T-helper 22 cell (primary cell): ENCODE data around the gene SMC6.

Experiments
- DNase-seq: peaks from one replicate; pipeline ENCODE4 v3.0.0-alpha.2; 2020; ENCODE audit warnings: low read depth

The SMC6 gene

GRCh38 chr2:17646838-17647701, 106.5 kb downstream of the SMC6 start:
- DNase-seq, result no peak

- no peak for DNase-seq
Measured at GRCh38 chr2:17646081-17646554, 107.5 kb downstream of the SMC6 start.

GRCh38 chr2:17644997-17645720, 108.5 kb downstream of the SMC6 start:
- no peak for DNase-seq

GRCh38 chr2:17643031-17643615, 110.5 kb downstream of the SMC6 start:
- DNase-seq, result no peak

- DNase-seq, result no peak
Measured at GRCh38 chr2:17640406-17640805, 113.2 kb downstream of the SMC6 start.

GRCh38 chr2:17638196-17638743, 115.3 kb downstream of the SMC6 start:
- no peak for DNase-seq

GRCh38 chr2:17637131-17637906, 116.3 kb downstream of the SMC6 start:
- DNase-seq, result no peak

- no peak for DNase-seq
Measured at GRCh38 chr2:17636257-17636656, 117.4 kb downstream of the SMC6 start.

- DNase-seq, result no peak
Measured at GRCh38 chr2:17634997-17635396, 118.6 kb downstream of the SMC6 start.

GRCh38 chr2:17630089-17630488, 123.5 kb downstream of the SMC6 start:
- DNase-seq, result no peak

- DNase-seq, result no peak
Measured at GRCh38 chr2:17628349-17629261, 125.0 kb downstream of the SMC6 start.

- DNase-seq, result no peak
Measured at GRCh38 chr2:17627434-17627833, 126.2 kb downstream of the SMC6 start.

GRCh38 chr2:17626986-17627385, 126.6 kb downstream of the SMC6 start:
- DNase-seq, result no peak

- no peak for DNase-seq
Measured at GRCh38 chr2:17625446-17625845, 128.2 kb downstream of the SMC6 start.

GRCh38 chr2:17621781-17622180, 131.8 kb downstream of the SMC6 start:
- no peak for DNase-seq

- no peak for DNase-seq
Measured at GRCh38 chr2:17620841-17621240, 132.8 kb downstream of the SMC6 start.

- no peak for DNase-seq
Measured at GRCh38 chr2:17620280-17620679, 133.3 kb downstream of the SMC6 start.

GRCh38 chr2:17617955-17618354, 135.7 kb downstream of the SMC6 start:
- no peak for DNase-seq

- DNase-seq, result no peak
Measured at GRCh38 chr2:17617516-17617915, 136.1 kb downstream of the SMC6 start.

GRCh38 chr2:17616405-17616804, 137.2 kb downstream of the SMC6 start:
- DNase-seq, result no peak
